MG63 (cell line): ENCODE data around the gene RPL11. TPM values are rescaled to one million over a fixed set of nuclear protein-coding genes. Genes with fewer than 3 reads are reported as not detected.
"Not testable (repeated sequence)": the region's sequence is repeated elsewhere in the genome, so short reads cannot be mapped to it uniquely, and the experiment has no call there.

ENCODE experiments used
- DNase-seq: peaks from one replicate; pipeline ENCODE4 v3.0.0-alpha.2; 2020
- H3K27me3 ChIP-seq: fragments of 250-450 bp; sonication (Bioruptor Pico); 2 replicates; pipeline ENCODE4 v1.5.1; 2020; ENCODE audit warnings: mild to moderate bottlenecking, moderate library complexity
- H3K36me3 ChIP-seq: fragments of 250-450 bp; sonication (Bioruptor Pico); 2 replicates; pipeline ENCODE4 v1.5.1; 2020; ENCODE audit warnings: mild to moderate bottlenecking, moderate library complexity
- H3K4me3 ChIP-seq: fragments of 250-450 bp; sonication (Bioruptor Pico); 2 replicates; pipeline ENCODE4 v1.5.1; 2020; ENCODE audit warnings: mild to moderate bottlenecking, moderate library complexity
- H3K9me3 ChIP-seq: fragments of 250-450 bp; sonication (Bioruptor Pico); 2 replicates; pipeline ENCODE4 v1.5.1; 2020; ENCODE audit warnings: mild to moderate bottlenecking, moderate library complexity
- total RNA-seq: library from RNA; depleted of rRNA; stranded (reverse); fragments of >200 nt; shearing (Covaris generic); gene quantifications from 2 replicates; pipeline ENCODE4 v1.2.3, GENCODE V29; 2014; ENCODE audit warnings: low replicate concordance; rRNA removed

The RPL11 gene
- total RNA-seq: 858 and 903 TPM in 2 replicates

- peak; percentile 94 for DNase-seq
- H3K36me3 ChIP-seq: peaks cover 49% of the 10 kb centered on the region
- H3K27me3 ChIP-seq: no peaks in the 10 kb centered on the region
- no peaks in the 10 kb centered on the region for H3K9me3 ChIP-seq
- peak within 1 kb of the TSS; percentile 97 for H3K4me3 ChIP-seq
Measured at GRCh38 chr1:23691499-23692307, at the start of gene RPL11. RPL11 (plus strand) TSS chr1:23691806; CDS start chr1:23691824, 18 bp downstream.

GRCh38 chr1:23643736-23644554 lies 47.7 kb upstream of the RPL11 start:
- Histone ChIP-seq H3K27me3 (no peaks in the 10 kb centered on the region; the same call in 1 of the 2 replicates), H3K4me3 (no peak overlapping the region), H3K36me3 (no peaks in the 10 kb centered on the region), H3K9me3 (no peaks in the 10 kb centered on the region)
- DNase-seq: no peak

- no peak for DNase-seq
- Histone ChIP-seq H3K27me3 (no peaks in the 10 kb centered on the region; the same call in 1 of the 2 replicates), H3K4me3 (no peak overlapping the region), H3K9me3 (no peaks in the 10 kb centered on the region), H3K36me3 (no peaks in the 10 kb centered on the region)
Measured at GRCh38 chr1:23644555-23644866, 47.1 kb upstream of the RPL11 start.

GRCh38 chr1:23645338-23645737 lies 46.3 kb upstream of the RPL11 start:
- H3K36me3 ChIP-seq: no peaks in the 10 kb centered on the region
- H3K27me3 ChIP-seq: peaks cover 2% of the 10 kb centered on the region; the same call in 1 of the 2 replicates
- no peak overlapping the region for H3K4me3 ChIP-seq
- no peaks in the 10 kb centered on the region for H3K9me3 ChIP-seq
- DNase-seq: no peak

GRCh38 chr1:23646091-23646490 lies 45.5 kb upstream of the RPL11 start:
- H3K36me3 ChIP-seq: no peaks in the 10 kb centered on the region
- H3K9me3 ChIP-seq: no peaks in the 10 kb centered on the region
- peaks cover 3% of the 10 kb centered on the region; the same call in 1 of the 2 replicates for H3K27me3 ChIP-seq
- no peak overlapping the region for H3K4me3 ChIP-seq
- no peak for DNase-seq

GRCh38 chr1:23646541-23646940 lies 45.1 kb upstream of the RPL11 start:
- no peak for DNase-seq

GRCh38 chr1:23648576-23648975 lies 43.0 kb upstream of the RPL11 start:
- no peaks in the 10 kb centered on the region for H3K9me3 ChIP-seq
- peaks cover 4% of the 10 kb centered on the region; the same call in 1 of the 2 replicates for H3K27me3 ChIP-seq
- DNase-seq: no peak

More at GRCh38 chr1:23646541-23646940, 45.1 kb upstream of the RPL11 start:
- H3K36me3 ChIP-seq: no peaks in the 10 kb centered on the region
- peaks cover 4% of the 10 kb centered on the region; the same call in 1 of the 2 replicates for H3K27me3 ChIP-seq
- no peaks in the 10 kb centered on the region for H3K9me3 ChIP-seq
- no peak overlapping the region for H3K4me3 ChIP-seq

GRCh38 chr1:23649157-23649556 lies 42.4 kb upstream of the RPL11 start:
- H3K36me3 ChIP-seq, H3K9me3 ChIP-seq: not testable (repeated sequence)

More at GRCh38 chr1:23648576-23648975, 43.0 kb upstream of the RPL11 start:
- Histone ChIP-seq H3K36me3 (no peaks in the 10 kb centered on the region), H3K4me3 (no peak overlapping the region)

GRCh38 chr1:23650344-23650990 lies 41.1 kb upstream of the RPL11 start:
- Histone ChIP-seq H3K9me3 (no peaks in the 10 kb centered on the region), H3K36me3 (no peaks in the 10 kb centered on the region)

More at GRCh38 chr1:23649157-23649556, 42.4 kb upstream of the RPL11 start:
- DNase-seq, H3K4me3 ChIP-seq, H3K27me3 ChIP-seq: not testable (repeated sequence)

GRCh38 chr1:23651069-23651808 lies 40.4 kb upstream of the RPL11 start:
- Histone ChIP-seq H3K9me3 (no peaks in the 10 kb centered on the region), H3K4me3 (no peak overlapping the region), H3K27me3 (peaks cover 4% of the 10 kb centered on the region; the same call in 1 of the 2 replicates), H3K36me3 (no peaks in the 10 kb centered on the region)
- peak; percentile 39 for DNase-seq

More at GRCh38 chr1:23650344-23650990, 41.1 kb upstream of the RPL11 start:
- DNase-seq: no peak
- Histone ChIP-seq H3K4me3 (no peak overlapping the region), H3K27me3 (peaks cover 4% of the 10 kb centered on the region; the same call in 1 of the 2 replicates)

GRCh38 chr1:23657659-23658275 lies 33.8 kb upstream of the RPL11 start:
- DNase-seq: peak; percentile 48
- no peaks in the 10 kb centered on the region for H3K9me3 ChIP-seq
- no peak overlapping the region for H3K4me3 ChIP-seq
- H3K27me3 ChIP-seq: no peaks in the 10 kb centered on the region
- no peaks in the 10 kb centered on the region for H3K36me3 ChIP-seq

- no peak for DNase-seq
Measured at GRCh38 chr1:23660671-23661070, 30.9 kb upstream of the RPL11 start.

GRCh38 chr1:23661887-23662286 lies 29.7 kb upstream of the RPL11 start:
- no peak for DNase-seq
- Histone ChIP-seq H3K36me3 (no peaks in the 10 kb centered on the region), H3K9me3 (no peaks in the 10 kb centered on the region), H3K4me3 (no peak overlapping the region), H3K27me3 (no peaks in the 10 kb centered on the region)

More at GRCh38 chr1:23660671-23661070, 30.9 kb upstream of the RPL11 start:
- Histone ChIP-seq H3K9me3 (no peaks in the 10 kb centered on the region), H3K36me3 (no peaks in the 10 kb centered on the region), H3K27me3 (no peaks in the 10 kb centered on the region), H3K4me3 (no peak overlapping the region)

GRCh38 chr1:23664837-23665795 lies 26.5 kb upstream of the RPL11 start:
- no peak overlapping the region for H3K4me3 ChIP-seq
- no peak for DNase-seq
- H3K27me3 ChIP-seq: no peaks in the 10 kb centered on the region
- H3K36me3 ChIP-seq: no peaks in the 10 kb centered on the region
- H3K9me3 ChIP-seq: no peaks in the 10 kb centered on the region

- no peak overlapping the region for H3K4me3 ChIP-seq
- no peaks in the 10 kb centered on the region for H3K9me3 ChIP-seq
- H3K36me3 ChIP-seq: no peaks in the 10 kb centered on the region
- H3K27me3 ChIP-seq: no peaks in the 10 kb centered on the region
- no peak for DNase-seq
Measured at GRCh38 chr1:23667411-23667810, 24.2 kb upstream of the RPL11 start.
